CD14-positive monocyte (primary cell): ENCODE data around the gene PATE2. TPM values are rescaled to one million over a fixed set of nuclear protein-coding genes. Genes with fewer than 3 reads are reported as not detected.

ENCODE experiments used
- DNase-seq, 3 donors: peaks; one replicate each; pipeline ENCODE4 v3.0.0-alpha.2; 2011 to 2022
- H2AFZ ChIP-seq: 2 replicates; pipeline ENCODE4 v1.6.0; 2012; ENCODE audit warnings: mild to moderate bottlenecking, low read depth, low read length, inconsistent platforms; ENCODE audit not compliant: insufficient read depth, poor library complexity, severe bottlenecking
- H3K27ac ChIP-seq, 2 donors: 1 replicate in 1 of 2; 2 replicates in 1 of 2; pipeline ENCODE4 v1.5.1; 2012 to 2013; ENCODE audit warnings: low read length in 2 of 2, control low read depth in 1 of 2, inconsistent platforms in 1 of 2, low read depth in 1 of 2, mild to moderate bottlenecking in 1 of 2
- H3K27me3 ChIP-seq, 2 donors: one replicate each; pipeline versions ENCODE4 v1.6.0 to v1.6.1; 2011 to 2013; ENCODE audit warnings: low read length in 2 of 2; ENCODE audit not compliant: control insufficient read depth in 2 of 2, insufficient read depth in 2 of 2
- H3K36me3 ChIP-seq, 2 donors: replicated peaks in 1 of 2; 1 replicate in 1 of 2; 2 replicates in 1 of 2; pipeline versions ENCODE4 v1.5.1 to v1.6.1; 2012 to 2013; ENCODE audit warnings: low read length in 2 of 2, control low read depth in 1 of 2, inconsistent platforms in 1 of 2, mild to moderate bottlenecking in 1 of 2; ENCODE audit not compliant: insufficient read depth in 2 of 2, control insufficient read depth in 1 of 2
- H3K4me1 ChIP-seq, 2 donors: 1 replicate in 1 of 2; 2 replicates in 1 of 2; pipeline versions ENCODE4 v1.5.1 to v1.6.1; 2012 to 2013; ENCODE audit warnings: low read length in 2 of 2, control low read depth in 1 of 2, inconsistent platforms in 1 of 2, mild to moderate bottlenecking in 1 of 2, moderate library complexity in 1 of 2; ENCODE audit not compliant: insufficient read depth in 2 of 2, control insufficient read depth in 1 of 2
- H3K4me2 ChIP-seq: replicated peaks from 2 replicates; pipeline ENCODE3; 2012; ENCODE audit warnings: low read length, moderate library complexity, mild to moderate bottlenecking; ENCODE audit not compliant: poor library complexity, severe bottlenecking; ENCODE audit errors: extremely low read depth
- H3K4me3 ChIP-seq, 3 experiments: fragments of 200-600 bp in 1 of 3; sonication (generic) in 1 of 3; replicated peaks in 1 of 3; 1 replicate in 2 of 3; 2 replicates in 1 of 3; pipeline ENCODE4 v1.5.1; 2011 to 2013; ENCODE audit warnings: low read length in 3 of 3, mild to moderate bottlenecking in 3 of 3, control low read depth in 2 of 3, low read depth in 2 of 3, inconsistent platforms in 1 of 3, moderate library complexity in 1 of 3
- H3K79me2 ChIP-seq: 2 replicates; pipeline ENCODE4 v1.6.0; 2012; ENCODE audit warnings: mild to moderate bottlenecking, control low read depth, inconsistent platforms, low read length, moderate library complexity; ENCODE audit not compliant: insufficient read depth
- H3K9ac ChIP-seq: 2 replicates; pipeline ENCODE4 v1.6.0; 2017; ENCODE audit warnings: low read length, mild to moderate bottlenecking; ENCODE audit not compliant: insufficient read depth, poor library complexity, severe bottlenecking
- H3K9me3 ChIP-seq, 2 donors: replicated peaks in 1 of 2; 1 replicate in 1 of 2; 2 replicates in 1 of 2; pipeline versions ENCODE4 v1.5.1 to v1.6.1; 2012 to 2013; ENCODE audit warnings: low read length in 2 of 2, control low read depth in 1 of 2; ENCODE audit not compliant: control insufficient read depth in 1 of 2, insufficient read depth in 1 of 2
- H4K20me1 ChIP-seq: 2 replicates; pipeline ENCODE4 v1.6.0; 2012; ENCODE audit warnings: mild to moderate bottlenecking, low read length, control low read depth, moderate library complexity; ENCODE audit not compliant: insufficient read depth
- H3K27ac Mint-ChIP-seq, 7 donors: one replicate each; pipeline ENCODE4 v1.8.0; 2020; ENCODE audit warnings: mild to moderate bottlenecking in 7 of 7, mixed read lengths in 7 of 7, moderate library complexity in 6 of 7, inconsistent platforms in 2 of 7
- H3K27me3 Mint-ChIP-seq, 3 donors: one replicate each; pipeline ENCODE4 v1.8.0; 2021 to 2022; ENCODE audit warnings: low read depth in 3 of 3, mild to moderate bottlenecking in 3 of 3, mixed read lengths in 3 of 3, moderate library complexity in 3 of 3, inconsistent platforms in 1 of 3
- H3K36me3 Mint-ChIP-seq, 2 donors: one replicate each; pipeline ENCODE4 v1.8.0; 2020; ENCODE audit warnings: mixed read lengths in 2 of 2, inconsistent platforms in 1 of 2, mild to moderate bottlenecking in 1 of 2
- H3K4me1 Mint-ChIP-seq: one replicate; pipeline ENCODE4 v1.8.0; 2020; ENCODE audit warnings: mild to moderate bottlenecking, mixed read lengths
- H3K4me3 Mint-ChIP-seq, 2 donors: one replicate each; pipeline ENCODE4 v1.8.0; 2020; ENCODE audit warnings: mild to moderate bottlenecking in 2 of 2, mixed read lengths in 2 of 2, moderate library complexity in 1 of 2
- H3K9me3 Mint-ChIP-seq, 7 donors: one replicate each; pipeline ENCODE4 v1.8.0; 2020 to 2022; ENCODE audit warnings: mixed read lengths in 7 of 7, mild to moderate bottlenecking in 6 of 7, moderate library complexity in 6 of 7, inconsistent platforms in 2 of 7
- CTCF ChIP-seq: fragments of 200-600 bp; IDR thresholded peaks from one replicate; pipeline ENCODE4 v1.8.0; 2022; ENCODE audit warnings: antibody characterized with exemption, mild to moderate bottlenecking
- WGBS: methylation state at CpG from one replicate; pipeline ENCODE4 v1.1.5; 2013; ENCODE audit warnings: missing lambda C conversion rate; ENCODE audit not compliant: insufficient coverage; 5-methylcytosine and 5-hydroxymethylcytosine counted together
- intact Hi-C, 2 donors: fragments of 100-400 bp; cut with micrococcal nuclease; formaldehyde crosslinking; loops; one replicate each; pipeline versions ENCODE4 v1.15.0 to v1.15.1; 2023
- polyA plus RNA-seq, 3 donors: library from polyadenylated mRNA; depleted of rRNA in 1 of 3; unstranded in 2 of 3; stranded (reverse) in 1 of 3; fragments of 300-500 nt in 2 of 3; fragments of >200 nt in 1 of 3; fragmentation: Illumina TruSeq in 2 of 3; gene quantifications; 1 replicate in 2 of 3; 2 replicates in 1 of 3; pipeline ENCODE4 v1.2.3, GENCODE V29; 2012 to 2021

The PATE2 gene
- polyA plus RNA-seq, 3 donors: not detected

DNA sequence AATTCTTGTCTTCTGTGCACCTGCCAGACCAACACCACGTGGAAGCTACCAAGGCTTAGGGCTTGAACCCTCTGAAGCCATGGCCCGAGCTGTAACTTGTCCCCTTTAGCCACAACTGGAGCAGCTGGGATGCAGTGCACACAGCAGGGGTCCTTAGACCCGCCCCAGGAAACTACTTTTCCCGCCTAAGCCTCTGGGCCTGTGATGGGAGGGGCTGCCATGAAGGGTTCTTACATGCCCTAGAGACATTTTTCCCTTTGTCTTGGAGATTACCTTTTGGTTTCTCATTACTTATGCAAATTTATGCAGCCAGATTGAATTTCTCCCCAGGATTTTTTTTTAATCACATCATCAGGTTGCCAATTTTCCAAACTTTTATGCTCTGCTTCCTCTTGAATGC is 19.0 kb upstream of the PATE2 start:
- Histone ChIP-seq H2AFZ (no peak overlapping the region), H4K20me1 (no peaks in the 10 kb centered on the region), H3K27ac (no peak overlapping the region), H3K9ac (no peak overlapping the region), H3K9me3 (peaks cover 8 to 15% of the 10 kb centered on the region in 2 donors), H3K79me2 (no peaks in the 10 kb centered on the region), H3K4me1 (no peaks in the 10 kb centered on the region), H3K27me3 (no peaks in the 10 kb centered on the region), H3K36me3 (no peaks in the 10 kb centered on the region), H3K4me3 (no peak overlapping the region), H3K4me2 (no peak overlapping the region)
- H3K27ac Mint-ChIP-seq: no peak overlapping the region
- intact Hi-C loops: no loop called here
- H3K4me1 Mint-ChIP-seq: no peaks in the 10 kb centered on the region
- peaks cover 1 to 22% (median 10%) of the 10 kb centered on the region in 7 donors for H3K9me3 Mint-ChIP-seq
- peaks cover 0 to 1% (median 1%) of the 10 kb centered on the region in 3 donors for H3K27me3 Mint-ChIP-seq
- no peak for DNase-seq
- 61% methylated on average over 3 of the region's 4 CpGs for WGBS
- TF ChIP-seq CTCF: no peak
- H3K4me3 Mint-ChIP-seq: no peak overlapping the region
- no peaks in the 10 kb centered on the region for H3K36me3 Mint-ChIP-seq

- no peak for TF ChIP-seq CTCF
- H3K9ac ChIP-seq: no peak overlapping the region
- no peaks in the 10 kb centered on the region for H3K27me3 ChIP-seq
- no peak overlapping the region for H3K4me3 Mint-ChIP-seq
- H3K9me3 Mint-ChIP-seq: peaks cover 2 to 10% (median 4%) of the 10 kb centered on the region in 7 donors
- H4K20me1 ChIP-seq: no peaks in the 10 kb centered on the region
- whole genome bisulfite sequencing: 100% methylated on average over 2 of the region's 4 CpGs
- no peak overlapping the region for H3K4me2 ChIP-seq
- no peaks in the 10 kb centered on the region for H3K4me1 Mint-ChIP-seq
- no peaks in the 10 kb centered on the region for H3K4me1 ChIP-seq
- no peaks in the 10 kb centered on the region for H3K79me2 ChIP-seq
- no peak overlapping the region for H3K27ac Mint-ChIP-seq
- no peak overlapping the region for H3K27ac ChIP-seq
- no peaks in the 10 kb centered on the region for H3K36me3 Mint-ChIP-seq
- no peaks in the 10 kb centered on the region for H3K9me3 ChIP-seq
- no peak overlapping the region for H3K4me3 ChIP-seq
- peaks cover 0 to 3% (median 0%) of the 10 kb centered on the region in 3 donors for H3K27me3 Mint-ChIP-seq
- no peak overlapping the region for H2AFZ ChIP-seq
- intact Hi-C loops: no loop called here
- H3K36me3 ChIP-seq: no peaks in the 10 kb centered on the region
- no peak for DNase-seq
Observed at GRCh38 chr11:125790825-125791224, 12.2 kb upstream of the PATE2 start.
